HT-29 (cell line): ENCODE results near the gene CKMT1B. TPM values are rescaled to one million over a fixed set of nuclear protein-coding genes. Genes with fewer than 3 reads are reported as not detected.
"Not testable (repeated sequence)": the region's sequence is repeated elsewhere in the genome, so short reads cannot be mapped to it uniquely, and the experiment has no call there.

Experiments used
- DNase-seq: peaks from one replicate; pipeline ENCODE4 v3.0.0-alpha.2; 2015; ENCODE audit warnings: low spot score
- total RNA-seq: library from RNA; depleted of rRNA; stranded (reverse); fragments of >200 nt; shearing (Covaris generic); gene quantifications from 2 replicates; pipeline ENCODE4 v1.2.3, GENCODE V29; 2014; rRNA removed

The CKMT1B gene
- total RNA-seq, result 2.6 and 7.6 TPM in 2 replicates

GRCh38 chr15:43593328-43594190 is at the start of gene CKMT1B:
Gene CKMT1B, plus strand, starts transcription at chr15:43594027. Its CDS starts 192 bp downstream, at chr15:43594219.
- DNase-seq, result not testable (repeated sequence)

GRCh38 chr15:43544266-43544665 is 49.6 kb upstream of the CKMT1B start:
- no peak for DNase-seq

GRCh38 chr15:43545426-43545825 is 48.4 kb upstream of the CKMT1B start:
- no peak for DNase-seq

GRCh38 chr15:43547539-43547938 is 46.3 kb upstream of the CKMT1B start:
- DNase-seq, result no peak

GRCh38 chr15:43550527-43551363 is 43.1 kb upstream of the CKMT1B start:
- DNase-seq, result no peak

GRCh38 chr15:43552256-43552655 is 41.6 kb upstream of the CKMT1B start:
- no peak for DNase-seq

- no peak for DNase-seq
These were observed 40.8 kb upstream of the CKMT1B start for GRCh38 chr15:43552986-43553385.

- DNase-seq, result not testable (repeated sequence)
These were observed 31.1 kb upstream of the CKMT1B start for GRCh38 chr15:43562753-43563152.

GRCh38 chr15:43563793-43564192 is 30.0 kb upstream of the CKMT1B start:
- not testable (repeated sequence) for DNase-seq

GRCh38 chr15:43566615-43567014 is 27.2 kb upstream of the CKMT1B start:
- DNase-seq, result not testable (repeated sequence)

- DNase-seq, result not testable (repeated sequence)
These were observed 19.2 kb upstream of the CKMT1B start for GRCh38 chr15:43574607-43575006.

- DNase-seq, result not testable (repeated sequence)
These were observed 3.9 kb upstream of the CKMT1B start, which contains the start of gene PPIP5K1 for GRCh38 chr15:43589778-43590466. Gene PPIP5K1, minus strand, starts transcription at chr15:43590208. Its CDS starts 5,704 bp downstream, at chr15:43584504.

GRCh38 chr15:43592841-43593240 is 986 bp upstream of the CKMT1B start:
- DNase-seq, result not testable (repeated sequence)

- DNase-seq, result not testable (repeated sequence)
These were observed 5.3 kb downstream of the CKMT1B start for GRCh38 chr15:43599131-43599530.

- not testable (repeated sequence) for DNase-seq
These were observed 6.4 kb downstream of the CKMT1B start for GRCh38 chr15:43600200-43600599.

GRCh38 chr15:43602233-43602632 is 8.4 kb downstream of the CKMT1B start:
- not testable (repeated sequence) for DNase-seq

GRCh38 chr15:43617750-43618149 is 23.9 kb downstream of the CKMT1B start:
- not testable (repeated sequence) for DNase-seq

GRCh38 chr15:43618700-43619099 is 24.9 kb downstream of the CKMT1B start, which contains the start of gene STRC:
Gene STRC, minus strand, starts transcription at chr15:43618800. Its CDS starts 78 bp downstream, at chr15:43618722.
- not testable (repeated sequence) for DNase-seq

- DNase-seq, result not testable (repeated sequence)
These were observed 28.4 kb downstream of the CKMT1B start for GRCh38 chr15:43622068-43622799.

GRCh38 chr15:43625106-43625505 is 31.3 kb downstream of the CKMT1B start:
- no peak for DNase-seq

GRCh38 chr15:43626937-43627336 is 33.1 kb downstream of the CKMT1B start:
- not testable (repeated sequence) for DNase-seq
